Tibial nerve (tissue), 4 donors: ENCODE results near the gene ATOSA. TPM values are rescaled to one million over a fixed set of nuclear protein-coding genes. Genes with fewer than 3 reads are reported as not detected.

Experiments used
- DNase-seq, 2 donors: peaks; one replicate each; pipeline ENCODE4 v3.0.0-alpha.2; 2019; ENCODE audit warnings: low spot score in 2 of 2
- H3K27ac ChIP-seq, 4 donors: fragments of 200-600 bp; sonication (generic) in 3 of 4; one replicate each; pipeline ENCODE4 v1.5.1; 2017 to 2019; ENCODE audit warnings: mild to moderate bottlenecking in 1 of 4
- H3K27me3 ChIP-seq, 2 donors: fragments of 200-600 bp; sonication (generic) in 1 of 2; one replicate each; pipeline versions ENCODE4 v1.5.1 to v1.6.0; 2017 to 2019
- H3K36me3 ChIP-seq, 3 donors: fragments of 200-600 bp; sonication (generic); one replicate each; pipeline ENCODE4 v1.5.1; 2018 to 2019
- H3K4me1 ChIP-seq, 4 donors: fragments of 200-600 bp; sonication (generic) in 3 of 4; one replicate each; pipeline ENCODE4 v1.5.1; 2017 to 2019
- H3K4me3 ChIP-seq, 4 donors: fragments of 200-600 bp; sonication (generic) in 3 of 4; one replicate each; pipeline ENCODE4 v1.5.1; 2017 to 2019; ENCODE audit warnings: mild to moderate bottlenecking in 1 of 4, moderate library complexity in 1 of 4
- H3K9me3 ChIP-seq, 4 donors: fragments of 200-600 bp; sonication (generic) in 3 of 4; one replicate each; pipeline ENCODE4 v1.5.1; 2017 to 2019
- CTCF ChIP-seq, 5 experiments: fragments of 200-600 bp in 3 of 5; fragments of 450-650 bp in 2 of 5; sonication (generic) in 3 of 5; IDR thresholded peaks; one replicate each; pipeline ENCODE4 v1.5.1; 2016 to 2019; ENCODE audit warnings: antibody characterized with exemption in 5 of 5, mild to moderate bottlenecking in 3 of 5, moderate library complexity in 2 of 5
- EP300 ChIP-seq, 2 donors: sonication (generic); formaldehyde crosslinking; IDR thresholded peaks; one replicate each; pipeline ENCODE4 v1.6.1; 2017; ENCODE audit warnings: antibody characterized with exemption in 2 of 2, mild to moderate bottlenecking in 1 of 2
- POLR2A ChIP-seq, 2 donors: fragments of 450-650 bp; IDR thresholded peaks; one replicate each; pipeline ENCODE4 v1.6.1; 2017; ENCODE audit warnings: antibody characterized with exemption in 2 of 2, mild to moderate bottlenecking in 2 of 2, moderate library complexity in 2 of 2
- WGBS, 2 donors: methylation state at CpG; one replicate each; pipeline ENCODE4 v1.1.5; 2018; 5-methylcytosine and 5-hydroxymethylcytosine counted together
- total RNA-seq, 4 donors: library from RNA; depleted of rRNA; stranded (reverse); fragments of >200 nt; gene quantifications; one replicate each; pipeline ENCODE4 v1.1.0, GENCODE V29; 2016

The ATOSA gene
- total RNA-seq, 4 donors from 2014 or later, result 64.5 to 98.8 (median 88.5) TPM

GRCh38 chr15:52661909-52662308, 17.3 kb downstream of the ATOSA start:
- Histone ChIP-seq H3K4me1 (peaks cover 0 to 37% (median 14%) of the 10 kb centered on the region in 4 donors), H3K27ac (peak overlapping the region in 1 of 4 donors; percentile 6), H3K9me3 (no peaks in the 10 kb centered on the region), H3K27me3 (no peaks in the 10 kb centered on the region), H3K4me3 (no peak overlapping the region), H3K36me3 (peaks cover 0 to 65% (median 0%) of the 10 kb centered on the region in 3 donors)
- 89 to 93% methylated on average over 1 of the region's 1 CpG for WGBS, 2 donors
- TF ChIP-seq EP300 (IDR thresholded peaks at IDR 0.05) (no peak), POLR2A (IDR thresholded peaks at IDR 0.05) (no peak), CTCF (IDR thresholded peaks at IDR 0.05) (no peak)
- DNase-seq, result no peak

- H3K4me3 ChIP-seq, result no peak overlapping the region
- peaks cover 0 to 54% (median 28%) of the 10 kb centered on the region in 4 donors for H3K4me1 ChIP-seq
- peaks cover 0 to 49% (median 0%) of the 10 kb centered on the region in 3 donors for H3K36me3 ChIP-seq
- H3K9me3 ChIP-seq, result no peaks in the 10 kb centered on the region
- no peak for DNase-seq
- TF ChIP-seq POLR2A (IDR thresholded peaks at IDR 0.05) (no peak), EP300 (IDR thresholded peaks at IDR 0.05) (no peak), CTCF (IDR thresholded peaks at IDR 0.05) (no peak)
- H3K27ac ChIP-seq, result peak overlapping the region in 1 of 4 donors; percentile 83
- 93 to 96% methylated on average over 3 of the region's 3 CpGs for WGBS, 2 donors
- H3K27me3 ChIP-seq, result no peaks in the 10 kb centered on the region
Observed at GRCh38 chr15:52660192-52660591, 19.0 kb downstream of the ATOSA start.

- peaks cover 0 to 66% (median 31%) of the 10 kb centered on the region in 4 donors for H3K4me1 ChIP-seq
- peak overlapping the region in 3 of 4 donors; percentile 33 to 83 (median 59) for H3K27ac ChIP-seq
- H3K4me3 ChIP-seq, result no peak overlapping the region
- DNase-seq, result no peak
- no peak for TF ChIP-seq POLR2A (IDR thresholded peaks at IDR 0.05)
- TF ChIP-seq EP300 (IDR thresholded peaks at IDR 0.05), result no peak
- no peak for TF ChIP-seq CTCF (IDR thresholded peaks at IDR 0.05)
- peaks cover 0 to 37% (median 0%) of the 10 kb centered on the region in 3 donors for H3K36me3 ChIP-seq
- H3K27me3 ChIP-seq, result no peaks in the 10 kb centered on the region
- H3K9me3 ChIP-seq, result no peaks in the 10 kb centered on the region
- WGBS, 2 donors, result 91 to 96% methylated on average over 1 of the region's 1 CpG
Observed at GRCh38 chr15:52658955-52659354, 20.2 kb downstream of the ATOSA start.

- Histone ChIP-seq H3K4me3 (no peak overlapping the region), H3K4me1 (peaks cover 0 to 83% (median 46%) of the 10 kb centered on the region in 4 donors), H3K36me3 (peaks cover 0 to 23% (median 0%) of the 10 kb centered on the region in 3 donors), H3K27ac (peak overlapping the region; percentile 59 to 83 (median 78)), H3K9me3 (no peaks in the 10 kb centered on the region), H3K27me3 (no peaks in the 10 kb centered on the region)
- 6 to 13% methylated on average over 1 of the region's 1 CpG for WGBS, 2 donors
- TF ChIP-seq POLR2A (IDR thresholded peaks at IDR 0.05) (no peak), CTCF (IDR thresholded peaks at IDR 0.05) (no peak), EP300 (IDR thresholded peaks at IDR 0.05) (peak in 1 of 2 donors; percentile 65)
- no peak for DNase-seq
Observed at GRCh38 chr15:52657338-52657737, 21.9 kb downstream of the ATOSA start.

- Histone ChIP-seq H3K36me3 (peaks cover 0 to 15% (median 0%) of the 10 kb centered on the region in 3 donors), H3K27ac (peak overlapping the region; percentile 62 to 83 (median 78)), H3K9me3 (no peaks in the 10 kb centered on the region), H3K4me3 (no peak overlapping the region), H3K4me1 (peaks cover 0 to 92% (median 50%) of the 10 kb centered on the region in 4 donors), H3K27me3 (no peaks in the 10 kb centered on the region)
- DNase-seq, result no peak
- peak; percentile 62 to 85 for TF ChIP-seq EP300 (IDR thresholded peaks at IDR 0.05)
- no peak for TF ChIP-seq CTCF (IDR thresholded peaks at IDR 0.05)
Observed at GRCh38 chr15:52656412-52656811, 22.8 kb downstream of the ATOSA start.
